HL-60 (cell line): ENCODE results near the gene TRIO.
A peak's percentile ranks its signal among the peaks of the same experiment; 100 is the strongest.

Experiments used
- DNase-seq, 2 experiments: peaks; one replicate each; pipeline ENCODE4 v3.0.0-alpha.2; 2010 to 2020; ENCODE audit warnings: low read depth in 1 of 2, low spot score in 1 of 2
- H3K27ac ChIP-seq: fragments of 250-450 bp; sonication (Bioruptor Pico); replicated peaks from 2 replicates; pipeline ENCODE4 v1.5.1; 2020; ENCODE audit warnings: mild to moderate bottlenecking, moderate library complexity
- H3K27me3 ChIP-seq: fragments of 250-450 bp; sonication (Bioruptor Pico); 2 replicates; pipeline ENCODE4 v1.5.1; 2021; ENCODE audit warnings: mild to moderate bottlenecking, moderate library complexity; ENCODE audit not compliant: insufficient read depth, poor library complexity, severe bottlenecking
- H3K4me3 ChIP-seq: replicated peaks from 2 replicates; pipeline ENCODE4 v1.5.1; 2011; ENCODE audit warnings: mild to moderate bottlenecking, control low read depth, low read length; ENCODE audit not compliant: insufficient read depth
- GABPA ChIP-seq: IDR thresholded peaks from 2 replicates; pipeline ENCODE4 v1.6.1; 2012; ENCODE audit warnings: low read depth
- POLR2AphosphoS5 ChIP-seq: IDR thresholded peaks from 2 replicates; pipeline ENCODE4 v1.6.1; 2012; ENCODE audit warnings: low read depth
- SPI1 ChIP-seq: IDR thresholded peaks from 2 replicates; pipeline ENCODE4 v1.6.1; 2012; ENCODE audit warnings: low read depth, mild to moderate bottlenecking, borderline replicate concordance
- TF ChIP-seq, protein P1 (sequence below): IDR thresholded peaks from one replicate; pipeline ENCODE4 v1.5.1; 2011; ENCODE audit warnings: low read length, control low read depth, inconsistent platforms; ENCODE audit not compliant: insufficient read depth
- TF ChIP-seq, protein P2 (sequence below): IDR thresholded peaks from 2 replicates; pipeline ENCODE4 v1.6.1; 2012; ENCODE audit warnings: low read depth; ENCODE audit not compliant: insufficient replicate concordance

The TRIO gene

DNA sequence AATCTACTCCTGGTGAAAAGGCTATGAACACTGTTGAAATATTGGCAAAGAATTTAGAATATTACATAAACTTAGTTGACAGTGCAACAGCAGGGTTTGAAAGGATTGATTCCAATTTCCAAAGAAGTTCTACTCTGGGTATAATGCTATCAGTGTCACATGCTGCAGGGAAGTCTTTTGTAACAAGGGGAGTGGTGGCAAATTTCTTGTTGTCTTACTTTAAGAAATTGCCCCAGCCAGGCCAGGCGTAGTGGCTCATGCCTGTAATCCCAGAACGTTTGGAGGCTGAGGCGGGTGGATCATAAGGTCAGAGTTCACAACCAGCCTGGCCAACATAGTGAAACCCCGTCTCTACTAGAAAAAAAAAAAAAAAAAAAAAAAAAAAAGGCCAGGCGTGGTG, 352.2 kb downstream of the TRIO start:
- DNase-seq, result peak in 1 of 2 experiments; percentile 22
- Histone ChIP-seq H3K27ac (no peak overlapping the region), H3K4me3 (no peak overlapping the region), H3K27me3 (no peaks in the 10 kb centered on the region)
- no peak for TF ChIP-seq GABPA
- TF ChIP-seq, protein P1, sequence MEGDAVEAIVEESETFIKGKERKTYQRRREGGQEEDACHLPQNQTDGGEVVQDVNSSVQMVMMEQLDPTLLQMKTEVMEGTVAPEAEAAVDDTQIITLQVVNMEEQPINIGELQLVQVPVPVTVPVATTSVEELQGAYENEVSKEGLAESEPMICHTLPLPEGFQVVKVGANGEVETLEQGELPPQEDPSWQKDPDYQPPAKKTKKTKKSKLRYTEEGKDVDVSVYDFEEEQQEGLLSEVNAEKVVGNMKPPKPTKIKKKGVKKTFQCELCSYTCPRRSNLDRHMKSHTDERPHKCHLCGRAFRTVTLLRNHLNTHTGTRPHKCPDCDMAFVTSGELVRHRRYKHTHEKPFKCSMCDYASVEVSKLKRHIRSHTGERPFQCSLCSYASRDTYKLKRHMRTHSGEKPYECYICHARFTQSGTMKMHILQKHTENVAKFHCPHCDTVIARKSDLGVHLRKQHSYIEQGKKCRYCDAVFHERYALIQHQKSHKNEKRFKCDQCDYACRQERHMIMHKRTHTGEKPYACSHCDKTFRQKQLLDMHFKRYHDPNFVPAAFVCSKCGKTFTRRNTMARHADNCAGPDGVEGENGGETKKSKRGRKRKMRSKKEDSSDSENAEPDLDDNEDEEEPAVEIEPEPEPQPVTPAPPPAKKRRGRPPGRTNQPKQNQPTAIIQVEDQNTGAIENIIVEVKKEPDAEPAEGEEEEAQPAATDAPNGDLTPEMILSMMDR, result no peak

DNA sequence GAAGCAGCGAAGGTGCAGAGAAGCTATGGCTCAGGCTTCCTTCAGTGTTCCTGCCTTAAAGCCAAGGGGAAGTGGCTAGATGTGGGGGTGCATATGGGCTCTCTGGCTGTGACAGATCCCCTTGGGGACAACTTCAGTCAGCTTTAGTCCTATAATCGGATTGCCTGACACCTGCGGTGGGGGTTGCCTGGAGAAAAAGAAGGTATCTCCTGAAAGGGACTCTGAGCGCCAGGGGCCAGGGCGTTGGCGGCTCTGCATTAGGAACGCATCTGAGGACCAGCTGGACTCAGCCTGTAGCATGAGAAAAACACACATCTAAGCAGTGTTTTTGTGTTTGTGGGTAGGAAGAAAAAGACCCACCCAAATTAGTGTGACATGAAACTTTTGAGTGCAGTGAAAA, 354.2 kb downstream of the TRIO start:
- no peak for DNase-seq
- H3K27ac ChIP-seq, result no peak overlapping the region
- no peak for TF ChIP-seq POLR2AphosphoS5
- 0 out of 2 replicates have a peak, but pooled peaks have one; percentile 9 for TF ChIP-seq SPI1
- H3K27me3 ChIP-seq, result no peaks in the 10 kb centered on the region
- no peak overlapping the region for H3K4me3 ChIP-seq

DNA sequence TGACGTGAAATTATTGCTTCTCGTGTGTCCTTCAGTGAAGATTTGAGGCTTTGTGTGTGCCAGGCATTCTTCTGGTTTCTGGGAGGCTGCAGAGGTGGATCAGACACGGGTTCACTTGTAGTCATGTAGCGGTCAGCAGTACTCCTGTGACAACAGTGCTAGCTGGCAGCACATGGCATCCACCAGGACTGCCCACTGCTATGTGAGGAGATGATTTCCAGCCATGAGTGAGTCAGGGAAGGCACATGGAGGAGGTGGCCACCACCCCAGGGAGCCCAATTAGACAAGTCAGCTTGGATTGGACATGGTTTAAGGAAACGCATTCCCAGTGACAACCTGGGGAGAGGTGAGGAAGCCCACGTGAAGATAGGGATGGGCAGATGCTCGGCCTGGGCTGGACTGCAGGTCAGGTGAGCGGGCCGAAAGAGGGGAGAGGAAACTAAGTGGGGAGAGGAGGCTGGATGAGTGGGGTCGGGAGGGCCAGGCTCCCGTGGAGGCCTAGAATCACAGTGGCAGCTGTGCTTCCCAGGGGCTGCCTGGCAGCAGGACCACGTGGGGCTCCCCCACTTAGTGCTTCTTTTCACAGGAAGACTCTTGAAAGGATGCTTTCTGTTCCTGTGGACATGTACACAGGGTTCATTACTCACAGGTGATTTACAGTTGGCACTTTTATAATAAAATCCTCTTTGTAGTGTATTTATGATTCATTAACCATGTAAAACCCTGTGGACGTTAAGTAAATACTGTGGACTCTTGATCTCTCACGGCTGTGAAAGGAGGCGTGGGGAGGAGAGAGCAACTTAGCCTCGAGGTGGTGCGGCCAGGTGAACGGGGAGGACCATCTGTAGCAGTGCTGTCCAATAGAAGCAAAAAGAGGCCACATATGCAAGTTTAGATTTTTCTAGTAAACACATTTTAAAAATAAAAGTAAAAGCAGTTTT, 358.5 kb downstream of the TRIO start:
- Histone ChIP-seq H3K4me3 (no peak overlapping the region), H3K27ac (no peak overlapping the region), H3K27me3 (no peaks in the 10 kb centered on the region)
- TF ChIP-seq, protein P1, result no peak
- TF ChIP-seq POLR2AphosphoS5 (no peak), GABPA (no peak), SPI1 (no peak)
- TF ChIP-seq, protein P2, sequence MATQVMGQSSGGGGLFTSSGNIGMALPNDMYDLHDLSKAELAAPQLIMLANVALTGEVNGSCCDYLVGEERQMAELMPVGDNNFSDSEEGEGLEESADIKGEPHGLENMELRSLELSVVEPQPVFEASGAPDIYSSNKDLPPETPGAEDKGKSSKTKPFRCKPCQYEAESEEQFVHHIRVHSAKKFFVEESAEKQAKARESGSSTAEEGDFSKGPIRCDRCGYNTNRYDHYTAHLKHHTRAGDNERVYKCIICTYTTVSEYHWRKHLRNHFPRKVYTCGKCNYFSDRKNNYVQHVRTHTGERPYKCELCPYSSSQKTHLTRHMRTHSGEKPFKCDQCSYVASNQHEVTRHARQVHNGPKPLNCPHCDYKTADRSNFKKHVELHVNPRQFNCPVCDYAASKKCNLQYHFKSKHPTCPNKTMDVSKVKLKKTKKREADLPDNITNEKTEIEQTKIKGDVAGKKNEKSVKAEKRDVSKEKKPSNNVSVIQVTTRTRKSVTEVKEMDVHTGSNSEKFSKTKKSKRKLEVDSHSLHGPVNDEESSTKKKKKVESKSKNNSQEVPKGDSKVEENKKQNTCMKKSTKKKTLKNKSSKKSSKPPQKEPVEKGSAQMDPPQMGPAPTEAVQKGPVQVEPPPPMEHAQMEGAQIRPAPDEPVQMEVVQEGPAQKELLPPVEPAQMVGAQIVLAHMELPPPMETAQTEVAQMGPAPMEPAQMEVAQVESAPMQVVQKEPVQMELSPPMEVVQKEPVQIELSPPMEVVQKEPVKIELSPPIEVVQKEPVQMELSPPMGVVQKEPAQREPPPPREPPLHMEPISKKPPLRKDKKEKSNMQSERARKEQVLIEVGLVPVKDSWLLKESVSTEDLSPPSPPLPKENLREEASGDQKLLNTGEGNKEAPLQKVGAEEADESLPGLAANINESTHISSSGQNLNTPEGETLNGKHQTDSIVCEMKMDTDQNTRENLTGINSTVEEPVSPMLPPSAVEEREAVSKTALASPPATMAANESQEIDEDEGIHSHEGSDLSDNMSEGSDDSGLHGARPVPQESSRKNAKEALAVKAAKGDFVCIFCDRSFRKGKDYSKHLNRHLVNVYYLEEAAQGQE, result no peak
- DNase-seq, result no peak

DNA sequence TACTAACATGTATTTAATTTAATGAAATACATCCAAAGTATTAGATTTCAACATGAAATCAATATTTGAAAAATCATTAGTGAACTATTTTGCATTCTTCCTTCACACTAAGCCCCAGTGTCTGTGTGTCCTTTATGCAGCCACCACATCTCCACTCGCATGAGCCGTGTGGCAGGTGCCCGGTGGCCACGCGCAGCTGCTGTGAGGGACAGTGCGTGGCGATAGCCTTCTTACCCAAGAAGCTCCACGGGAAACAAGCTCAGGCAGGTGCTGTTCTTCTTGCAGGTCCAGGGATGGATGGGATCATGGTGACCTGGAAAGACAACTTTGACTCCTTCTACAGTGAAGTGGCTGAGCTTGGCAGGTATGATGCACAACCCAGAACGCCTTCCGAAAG, 359.1 kb downstream of the TRIO start:
- Histone ChIP-seq H3K27me3 (no peaks in the 10 kb centered on the region), H3K4me3 (no peak overlapping the region), H3K27ac (no peak overlapping the region)
- DNase-seq, result no peak
- TF ChIP-seq, protein P1, result no peak
- TF ChIP-seq GABPA, result no peak
- no peak for TF ChIP-seq SPI1
- TF ChIP-seq, protein P2, result no peak
- no peak for TF ChIP-seq POLR2AphosphoS5
